Measurements from ENCODE around the gene SMAD6.
"Not testable (repeated sequence)": the region's sequence is repeated elsewhere in the genome, so short reads cannot be mapped to it uniquely, and the experiment has no call there.

Gene SMAD6

GRCh38 chr15:66827039-66827697 is 125.1 kb downstream of the SMAD6 start:
- no peaks in the 10 kb centered on the region for H3K36me3 Mint-ChIP-seq (ENCODE audit: low read depth)
- peaks cover 4% of the 10 kb centered on the region for H3K4me1 Mint-ChIP-seq
- peaks cover 14% of the 10 kb centered on the region for H3K27me3 Mint-ChIP-seq (ENCODE audit: low read depth, poor library complexity)
- no peak overlapping the region for H3K4me3 Mint-ChIP-seq
- TF ChIP-seq, protein P1, sequence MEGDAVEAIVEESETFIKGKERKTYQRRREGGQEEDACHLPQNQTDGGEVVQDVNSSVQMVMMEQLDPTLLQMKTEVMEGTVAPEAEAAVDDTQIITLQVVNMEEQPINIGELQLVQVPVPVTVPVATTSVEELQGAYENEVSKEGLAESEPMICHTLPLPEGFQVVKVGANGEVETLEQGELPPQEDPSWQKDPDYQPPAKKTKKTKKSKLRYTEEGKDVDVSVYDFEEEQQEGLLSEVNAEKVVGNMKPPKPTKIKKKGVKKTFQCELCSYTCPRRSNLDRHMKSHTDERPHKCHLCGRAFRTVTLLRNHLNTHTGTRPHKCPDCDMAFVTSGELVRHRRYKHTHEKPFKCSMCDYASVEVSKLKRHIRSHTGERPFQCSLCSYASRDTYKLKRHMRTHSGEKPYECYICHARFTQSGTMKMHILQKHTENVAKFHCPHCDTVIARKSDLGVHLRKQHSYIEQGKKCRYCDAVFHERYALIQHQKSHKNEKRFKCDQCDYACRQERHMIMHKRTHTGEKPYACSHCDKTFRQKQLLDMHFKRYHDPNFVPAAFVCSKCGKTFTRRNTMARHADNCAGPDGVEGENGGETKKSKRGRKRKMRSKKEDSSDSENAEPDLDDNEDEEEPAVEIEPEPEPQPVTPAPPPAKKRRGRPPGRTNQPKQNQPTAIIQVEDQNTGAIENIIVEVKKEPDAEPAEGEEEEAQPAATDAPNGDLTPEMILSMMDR (IDR thresholded peaks at IDR 0.05), result no peak
- no peak overlapping the region for H3K27ac Mint-ChIP-seq
- no peak for DNase-seq
- H3K9me3 Mint-ChIP-seq, result no peaks in the 10 kb centered on the region

DNA sequence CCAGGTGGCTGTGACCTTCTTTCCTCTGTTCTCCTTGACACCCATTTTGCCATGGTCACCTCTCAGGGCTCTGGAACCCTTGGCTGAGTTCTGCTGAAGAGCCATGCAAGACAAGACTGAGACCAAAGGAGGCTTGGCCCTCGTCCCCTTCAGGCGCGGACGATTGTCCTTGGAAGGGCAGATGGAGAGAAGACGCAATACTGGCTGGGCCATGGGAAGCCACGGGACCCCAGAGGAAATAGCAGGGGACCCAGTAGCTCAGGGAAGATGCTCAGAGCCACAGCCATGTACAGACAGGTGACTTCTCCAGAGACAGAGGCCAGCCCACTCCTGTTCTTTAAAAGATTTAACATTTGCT is 125.6 kb downstream of the SMAD6 start:
- Mint-ChIP-seq H3K36me3 (ENCODE audit: low read depth) (no peaks in the 10 kb centered on the region), H3K4me1 (peaks cover 4% of the 10 kb centered on the region)
- DNase-seq, result no peak

GRCh38 chr15:66828817-66829541 is 126.9 kb downstream of the SMAD6 start:
- H3K4me3 Mint-ChIP-seq; H3K27me3 Mint-ChIP-seq (ENCODE audit: low read depth, poor library complexity); H3K36me3 Mint-ChIP-seq (ENCODE audit: low read depth); DNase-seq; H3K9me3 Mint-ChIP-seq; H3K27ac Mint-ChIP-seq; H3K4me1 Mint-ChIP-seq: not testable (repeated sequence)

More for the DNA sequence above, 125.6 kb downstream of the SMAD6 start:
- Mint-ChIP-seq H3K9me3 (no peaks in the 10 kb centered on the region), H3K27ac (no peak overlapping the region), H3K4me3 (no peak overlapping the region), H3K27me3 (ENCODE audit: low read depth, poor library complexity) (peaks cover 14% of the 10 kb centered on the region)
- TF ChIP-seq, protein P1 (IDR thresholded peaks at IDR 0.05), result no peak

DNA sequence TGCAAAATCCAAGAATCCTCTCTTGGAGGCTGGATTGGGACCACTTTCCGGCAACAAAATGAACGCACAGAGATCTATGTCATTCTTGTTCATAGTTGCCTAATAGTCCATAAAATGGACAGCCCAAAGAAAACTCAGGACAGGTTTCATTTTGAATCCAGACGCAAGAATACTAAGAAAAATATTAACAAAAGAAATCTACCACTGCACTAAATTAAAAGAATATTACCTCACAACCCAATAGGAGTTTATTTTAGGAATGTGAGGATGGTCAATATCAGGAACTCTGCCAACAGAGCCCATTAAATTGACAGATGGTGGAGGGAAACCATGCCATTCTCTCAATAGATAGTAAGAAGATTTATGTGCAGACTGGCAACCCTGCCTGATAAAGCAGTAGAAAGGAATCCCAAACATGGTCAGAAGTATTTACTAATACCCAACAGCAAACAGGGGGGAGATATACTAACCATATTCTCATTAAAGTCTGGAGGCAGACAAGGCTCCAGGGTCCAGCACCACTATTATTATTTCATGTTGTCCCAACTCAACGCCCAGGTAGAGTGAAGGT is 127.6 kb downstream of the SMAD6 start:
- Mint-ChIP-seq H3K27me3 (ENCODE audit: low read depth, poor library complexity) (peaks cover 9% of the 10 kb centered on the region), H3K4me1 (peaks cover 15% of the 10 kb centered on the region), H3K27ac (no peak overlapping the region), H3K9me3 (no peaks in the 10 kb centered on the region), H3K4me3 (no peak overlapping the region), H3K36me3 (ENCODE audit: low read depth) (no peaks in the 10 kb centered on the region)
- no peak for DNase-seq
- TF ChIP-seq, protein P1 (IDR thresholded peaks at IDR 0.05), result no peak

DNA sequence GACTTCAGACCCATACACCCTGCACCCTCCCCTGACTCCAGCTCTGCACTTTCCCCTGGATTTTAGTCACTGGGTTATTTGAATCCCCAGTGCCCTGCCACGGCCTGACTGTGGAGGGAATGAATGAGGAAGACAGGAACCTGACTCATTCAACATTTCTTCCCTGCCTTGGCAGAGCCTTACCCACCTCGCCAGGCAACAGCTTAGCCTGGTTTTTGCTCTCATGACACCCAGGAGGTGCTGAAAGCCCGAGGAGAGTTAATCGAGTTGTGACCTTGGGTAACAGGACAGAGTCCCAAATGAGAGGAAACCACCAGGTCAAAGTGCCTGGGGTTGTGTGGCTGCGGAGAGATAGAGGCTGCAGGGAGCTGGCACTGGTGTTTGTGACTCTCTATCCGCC is 128.3 kb downstream of the SMAD6 start:
- DNase-seq, result no peak
- Mint-ChIP-seq H3K4me3 (no peak overlapping the region), H3K27me3 (ENCODE audit: low read depth, poor library complexity) (peaks cover 10% of the 10 kb centered on the region), H3K27ac (no peak overlapping the region), H3K4me1 (peaks cover 18% of the 10 kb centered on the region), H3K9me3 (no peaks in the 10 kb centered on the region), H3K36me3 (ENCODE audit: low read depth) (no peaks in the 10 kb centered on the region)
- TF ChIP-seq, protein P1 (IDR thresholded peaks at IDR 0.05), result no peak

DNA sequence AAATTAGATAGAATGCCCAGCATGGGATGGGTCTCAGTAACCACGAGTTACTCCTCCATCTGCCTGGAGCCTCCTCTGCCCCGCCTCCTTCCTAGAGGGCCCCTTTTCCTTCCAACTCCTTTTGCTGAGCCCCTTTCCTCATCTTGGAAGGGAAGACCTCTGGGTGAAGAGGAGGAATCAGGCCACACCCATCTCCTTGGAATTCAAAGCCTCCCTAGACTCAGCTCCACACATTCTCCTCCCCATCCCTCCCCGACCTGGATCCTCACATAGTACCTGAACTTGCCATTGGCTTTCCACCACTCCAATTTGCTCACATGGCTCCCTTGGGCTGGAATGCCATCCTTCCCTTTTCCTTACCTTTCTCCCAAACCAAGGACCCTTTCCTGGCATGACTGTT is 128.8 kb downstream of the SMAD6 start:
- Mint-ChIP-seq H3K4me3 (no peak overlapping the region), H3K4me1 (peaks cover 19% of the 10 kb centered on the region)
- no peak for DNase-seq

More for the DNA sequence above, 128.8 kb downstream of the SMAD6 start:
- Mint-ChIP-seq H3K9me3 (no peaks in the 10 kb centered on the region), H3K36me3 (ENCODE audit: low read depth) (no peaks in the 10 kb centered on the region), H3K27me3 (ENCODE audit: low read depth, poor library complexity) (peaks cover 10% of the 10 kb centered on the region), H3K27ac (no peak overlapping the region)
- TF ChIP-seq, protein P1 (IDR thresholded peaks at IDR 0.05), result no peak
